NCI-H526 treated with DMSO at 0.1 percent for 48 hours (cell line): Measurements from ENCODE around the gene USP26.
"Not testable (repeated sequence)": the region's sequence is repeated elsewhere in the genome, so short reads cannot be mapped to it uniquely, and the experiment has no call there.

ENCODE experiments used
- DNase-seq: peaks from one replicate; lab custom pipeline; 2025; lab: John Stamatoyannopoulos, UW

Gene USP26

DNA sequence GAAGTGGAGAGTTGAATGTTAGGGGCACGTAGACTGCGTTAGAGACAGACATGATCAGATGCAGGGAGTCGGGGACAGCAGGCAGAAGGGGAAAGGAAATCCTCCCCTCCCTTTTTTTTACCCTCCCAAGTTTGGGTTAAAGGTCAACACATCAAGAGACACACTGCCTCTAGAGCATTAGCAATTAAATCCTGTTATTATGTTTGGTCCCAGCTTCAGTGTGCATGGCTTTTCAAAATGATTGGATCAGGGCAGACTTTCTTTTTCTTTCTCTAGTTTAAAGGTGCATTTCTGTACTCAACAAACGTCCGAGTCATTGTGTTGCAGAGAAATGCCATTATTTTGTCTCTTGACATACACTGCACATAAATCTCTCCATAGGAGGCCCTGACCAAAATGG is 63.9 kb downstream of the USP26 start:
- no peak for DNase-seq

DNA sequence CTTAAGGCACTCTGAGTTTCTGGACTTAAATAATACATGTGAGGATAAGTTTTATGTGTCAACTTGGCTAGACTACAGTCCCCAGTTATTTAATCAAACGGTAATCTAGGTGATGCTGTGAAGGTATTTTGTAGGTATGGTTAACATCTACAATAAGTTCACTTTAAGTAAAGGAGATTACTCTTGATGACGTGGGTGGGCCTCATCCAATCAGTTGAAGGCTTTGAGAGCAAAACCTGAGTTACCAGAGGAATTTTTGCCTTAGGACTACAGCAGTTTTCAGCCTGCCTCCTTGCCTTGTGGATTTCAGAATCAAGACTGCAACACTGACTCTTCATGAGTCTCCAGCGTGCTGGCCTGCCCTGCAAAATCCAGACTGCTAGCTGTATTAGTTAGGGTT is 78.7 kb downstream of the USP26 start:
- no peak for DNase-seq

DNA sequence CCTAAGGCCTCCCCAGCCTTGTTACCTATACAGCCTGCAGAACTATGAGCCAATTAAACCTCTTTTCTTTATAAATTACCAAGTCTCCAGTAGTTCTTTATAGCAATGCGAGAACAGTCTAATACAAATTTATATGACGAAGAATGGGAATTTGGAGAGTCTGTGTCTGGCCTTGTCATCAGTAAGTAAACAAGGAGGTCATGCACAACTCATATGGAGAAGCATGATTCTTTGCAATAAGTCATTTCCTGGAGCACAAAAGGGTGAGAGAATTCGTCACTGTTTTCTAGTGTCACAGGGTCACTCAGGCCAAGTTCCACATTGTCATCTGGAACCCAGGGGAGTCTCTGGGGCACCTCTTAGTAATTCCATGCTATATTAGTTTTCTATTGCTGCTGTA is 89.5 kb downstream of the USP26 start:
- no peak for DNase-seq

DNA sequence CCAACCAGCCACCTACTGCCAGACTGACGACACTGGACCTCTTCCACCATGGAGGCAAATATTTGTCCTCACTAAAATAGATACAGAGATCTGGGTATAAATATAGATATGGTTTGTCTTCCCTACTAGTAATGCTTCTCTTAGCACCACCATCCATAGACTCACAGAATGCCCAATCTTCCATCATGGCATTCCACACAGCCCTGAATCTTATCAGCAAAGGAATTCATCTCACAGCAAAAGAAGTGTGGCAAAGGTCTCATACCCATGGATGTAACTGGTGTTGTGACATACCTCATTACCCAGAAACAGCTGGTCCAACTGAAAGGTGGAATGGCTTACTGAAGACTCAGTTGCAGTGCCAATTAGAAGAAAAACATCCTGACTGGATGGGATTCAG is 91.3 kb downstream of the USP26 start:
- no peak for DNase-seq

DNA sequence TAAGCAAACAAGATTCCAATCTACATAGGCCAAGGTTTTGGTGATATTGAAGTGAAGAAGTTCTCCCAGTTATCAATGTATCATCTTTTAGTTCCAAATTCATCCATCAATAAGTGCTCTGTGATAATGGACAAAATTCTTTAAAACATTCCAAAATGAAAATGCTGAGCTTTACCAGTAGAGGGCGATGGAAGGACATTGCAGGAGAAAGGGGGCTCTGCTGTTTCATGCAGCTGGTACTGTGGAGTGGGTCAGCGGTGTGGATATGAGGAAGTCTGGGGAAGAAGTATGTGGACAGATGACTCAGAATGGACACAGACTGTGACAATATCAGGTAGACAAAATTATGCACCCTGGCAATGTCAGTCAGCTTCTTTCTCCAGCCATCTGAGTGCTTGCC is 91.9 kb downstream of the USP26 start:
- DNase-seq = peak; percentile 0

DNA sequence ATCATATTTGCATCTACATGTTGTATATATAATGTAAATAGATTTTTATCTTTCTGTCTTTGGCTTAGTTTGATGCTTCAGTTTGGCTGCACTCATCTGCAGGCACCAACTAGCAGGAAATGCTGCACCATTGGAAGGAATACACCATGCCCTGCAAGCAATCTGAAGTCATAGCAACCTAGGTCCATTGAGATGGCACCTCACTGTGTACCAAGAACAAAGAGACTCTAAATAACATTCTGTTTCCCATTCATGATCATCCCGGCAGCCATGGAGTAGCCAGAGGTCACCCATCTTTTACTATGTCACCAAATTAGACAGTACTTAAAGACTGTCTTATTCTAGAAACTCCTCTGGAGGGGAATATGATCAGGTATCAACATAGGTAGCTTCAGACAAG is 97.7 kb downstream of the USP26 start:
- DNase-seq = no peak

DNA sequence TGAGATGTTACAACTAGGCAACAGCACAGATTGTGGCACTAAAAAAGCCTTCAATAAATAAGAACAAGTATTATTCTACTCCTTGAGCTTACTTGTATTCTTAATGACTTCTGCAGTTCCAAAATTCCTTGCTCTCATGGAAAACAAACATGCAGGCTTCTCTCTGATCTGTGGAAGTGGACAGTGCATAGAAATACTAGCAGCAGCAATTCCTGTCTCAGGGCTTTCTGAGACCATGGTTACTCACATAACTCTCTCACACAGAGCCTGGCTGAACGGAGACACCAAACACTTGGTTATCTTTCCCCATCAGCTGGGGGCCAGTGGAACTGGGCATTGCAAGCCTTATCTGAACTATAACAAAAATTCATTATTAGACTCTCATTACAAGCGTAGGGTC is 106.1 kb downstream of the USP26 start:
- no peak for DNase-seq

DNA sequence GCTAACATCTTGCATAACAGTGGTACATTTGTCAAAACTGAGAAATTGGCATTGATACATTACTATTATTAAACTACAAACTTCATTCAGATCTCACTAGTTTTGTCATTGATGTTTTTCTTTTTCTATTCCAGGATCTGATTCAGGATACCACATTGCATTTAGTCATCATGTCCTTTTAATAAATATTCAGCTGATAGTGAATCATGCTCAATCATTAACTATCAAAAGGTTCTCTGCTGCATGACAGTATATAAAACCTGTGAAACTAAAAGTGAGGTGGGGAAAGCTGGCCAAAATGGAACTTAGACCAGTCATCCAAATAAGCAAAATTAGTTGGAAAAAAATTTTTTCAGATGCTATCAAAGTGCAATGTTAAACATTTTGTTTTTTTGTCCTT is 110.4 kb downstream of the USP26 start:
- no peak for DNase-seq

DNA sequence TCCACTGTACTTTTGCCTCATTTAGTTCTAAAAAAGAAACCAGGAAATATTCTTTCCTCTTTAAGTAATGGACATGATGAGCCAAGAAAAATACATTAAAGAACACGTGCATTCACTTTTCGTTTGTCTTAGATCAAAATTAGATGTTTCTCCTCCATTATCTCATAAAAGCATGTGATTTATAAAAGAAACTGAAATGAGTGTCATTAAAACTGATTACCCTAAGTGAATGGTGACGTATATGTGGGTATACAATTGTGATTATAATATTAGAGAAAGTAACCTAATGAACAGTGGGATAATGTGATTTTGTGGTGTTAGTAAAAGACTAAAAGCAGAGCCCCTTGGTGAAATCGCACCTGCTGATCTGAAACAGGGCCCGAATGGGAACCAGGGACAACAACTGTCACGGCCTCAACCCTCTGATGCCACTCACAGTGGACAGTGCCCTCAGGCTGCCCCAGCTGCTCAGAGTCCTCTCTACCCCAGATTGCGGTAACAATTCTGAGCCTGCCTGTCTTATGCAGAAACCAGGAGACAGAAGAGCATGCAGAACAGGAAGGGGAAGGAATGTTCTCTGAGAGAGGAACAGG is 112.8 kb downstream of the USP26 start:
- no peak for DNase-seq

DNA sequence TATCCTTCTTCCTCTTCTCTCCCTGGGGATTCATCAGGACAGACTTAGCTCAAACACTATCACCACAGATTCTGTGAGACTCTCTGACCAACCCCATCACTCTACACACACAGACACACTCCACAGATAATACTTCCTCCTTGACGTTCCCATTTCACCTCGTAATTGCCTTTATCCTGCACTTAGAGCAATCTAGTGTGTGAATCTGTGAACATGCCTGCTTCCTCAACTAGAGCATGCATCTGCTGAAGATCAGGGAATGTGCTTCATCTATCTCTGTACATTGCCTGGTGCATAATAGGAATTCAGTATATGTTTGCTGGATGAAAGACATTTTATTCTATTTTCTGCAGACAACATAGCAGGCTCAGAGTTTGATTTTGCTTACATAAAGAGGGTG is 113.4 kb downstream of the USP26 start:
- DNase-seq = no peak

DNA sequence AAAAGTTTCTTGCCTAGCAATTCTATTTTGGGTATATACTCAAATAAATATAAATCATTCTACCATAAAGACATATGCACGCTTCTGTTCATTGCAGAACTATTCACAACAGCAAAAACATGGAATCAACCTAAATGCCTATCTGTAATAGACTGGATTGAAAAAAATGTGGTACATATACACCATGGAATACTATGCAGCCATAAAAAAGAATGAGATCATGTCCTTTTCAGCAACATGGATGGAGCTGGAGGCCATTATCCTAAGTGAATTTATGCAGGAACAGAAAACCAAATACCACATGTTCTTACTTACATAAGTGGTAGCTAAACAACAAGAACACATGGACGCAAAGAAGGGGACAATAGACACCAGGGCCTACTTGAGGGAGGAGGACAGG is 116.9 kb downstream of the USP26 start:
- DNase-seq = not testable (repeated sequence)
